SK-N-MC (cell line): ENCODE results near the gene DAAM2.

ENCODE experiments used
- EZH2 ChIP-seq: fragments of 200-600 bp; sonication (generic); IDR thresholded peaks from one replicate; pipeline ENCODE4 v1.6.1; 2017; ENCODE audit warnings: antibody characterized with exemption
- FOXP2 ChIP-seq: optimal IDR thresholded peaks from 2 replicates; pipeline ENCODE3; 2011; ENCODE audit warnings: mild to moderate bottlenecking, moderate library complexity; ENCODE audit not compliant: insufficient read depth; ENCODE audit errors: extremely low read length, control extremely low read depth
- POLR2AphosphoS5 ChIP-seq: IDR thresholded peaks from 2 replicates; pipeline ENCODE4 v1.6.1; 2012; ENCODE audit warnings: mild to moderate bottlenecking, low read depth, low read length, borderline replicate concordance

GRCh38 chr6:39765508-39766065 lies 26.6 kb upstream of the DAAM2 start:
- TF ChIP-seq POLR2AphosphoS5 (no peak), EZH2 (no peak), FOXP2 (no peak)
